C4-2B (cell line): ENCODE measurements around the gene USP53.
"Not testable (repeated sequence)": the region's sequence is repeated elsewhere in the genome, so short reads cannot be mapped to it uniquely, and the experiment has no call there.

Experiments used
- H3K27ac ChIP-seq: fragments of 450-650 bp; 2 replicates; pipeline ENCODE4 v1.5.1; 2017
- ZFX ChIP-seq: fragments of 450-650 bp; IDR thresholded peaks from 2 replicates; pipeline ENCODE4 v1.6.1; 2017
- TF ChIP-seq, protein P1 (sequence below): fragments of 450-650 bp; conservative IDR thresholded peaks from 2 replicates; pipeline ENCODE4 v1.5.1; 2017; ENCODE audit warnings: mild to moderate bottlenecking

USP53 gene

DNA sequence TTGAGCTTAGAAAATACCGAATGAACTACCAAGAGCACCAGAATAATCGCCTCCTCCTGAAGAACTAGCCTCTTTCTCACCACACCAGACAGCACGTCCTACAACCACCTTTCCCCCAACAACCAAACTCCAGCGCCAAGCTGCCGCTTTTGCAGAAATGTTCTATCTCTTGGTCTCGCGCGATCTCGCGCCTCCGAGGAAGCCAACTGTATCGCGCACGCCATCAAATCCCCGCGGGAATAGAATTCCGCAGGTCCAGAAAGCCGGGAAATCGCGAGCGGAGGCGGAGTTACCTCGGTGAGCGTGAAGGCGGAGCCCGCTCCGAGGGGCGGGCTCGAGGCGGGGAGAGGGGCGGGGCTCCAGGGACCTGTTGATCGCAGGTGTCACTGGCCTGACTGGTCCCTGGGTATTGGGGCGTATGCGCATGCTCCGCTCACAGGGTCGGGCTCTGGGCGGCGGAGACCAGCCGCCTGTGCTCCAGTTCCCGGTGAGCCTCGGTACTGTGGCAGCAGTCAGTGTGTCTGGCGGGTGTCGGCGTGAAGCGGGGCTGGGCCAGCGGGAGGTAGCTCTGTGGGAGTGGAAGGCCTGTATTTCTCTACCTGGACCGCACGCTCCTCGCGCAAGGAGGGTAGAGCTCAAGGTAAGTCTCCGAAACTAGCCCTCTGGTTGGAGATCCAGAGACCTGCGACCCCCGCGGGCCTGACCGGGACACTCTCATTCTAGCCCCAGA lies at the start of gene USP53:
Gene USP53 (plus strand): TSS at position 480 of the 730 bp plus-strand sequence. CDS start 27,047 bp downstream, outside the sequence.
- TF ChIP-seq, protein P1, sequence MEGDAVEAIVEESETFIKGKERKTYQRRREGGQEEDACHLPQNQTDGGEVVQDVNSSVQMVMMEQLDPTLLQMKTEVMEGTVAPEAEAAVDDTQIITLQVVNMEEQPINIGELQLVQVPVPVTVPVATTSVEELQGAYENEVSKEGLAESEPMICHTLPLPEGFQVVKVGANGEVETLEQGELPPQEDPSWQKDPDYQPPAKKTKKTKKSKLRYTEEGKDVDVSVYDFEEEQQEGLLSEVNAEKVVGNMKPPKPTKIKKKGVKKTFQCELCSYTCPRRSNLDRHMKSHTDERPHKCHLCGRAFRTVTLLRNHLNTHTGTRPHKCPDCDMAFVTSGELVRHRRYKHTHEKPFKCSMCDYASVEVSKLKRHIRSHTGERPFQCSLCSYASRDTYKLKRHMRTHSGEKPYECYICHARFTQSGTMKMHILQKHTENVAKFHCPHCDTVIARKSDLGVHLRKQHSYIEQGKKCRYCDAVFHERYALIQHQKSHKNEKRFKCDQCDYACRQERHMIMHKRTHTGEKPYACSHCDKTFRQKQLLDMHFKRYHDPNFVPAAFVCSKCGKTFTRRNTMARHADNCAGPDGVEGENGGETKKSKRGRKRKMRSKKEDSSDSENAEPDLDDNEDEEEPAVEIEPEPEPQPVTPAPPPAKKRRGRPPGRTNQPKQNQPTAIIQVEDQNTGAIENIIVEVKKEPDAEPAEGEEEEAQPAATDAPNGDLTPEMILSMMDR = no peak
- no peak for TF ChIP-seq ZFX

GRCh38 chr4:119165767-119166166 lies 46.7 kb upstream of the USP53 start:
- TF ChIP-seq ZFX = no peak
- TF ChIP-seq, protein P1 = no peak
- H3K27ac ChIP-seq = no peak overlapping the region

More for the DNA sequence above, at the start of gene USP53:
- H3K27ac ChIP-seq = peak within 1 kb of the TSS; percentile 82

GRCh38 chr4:119170195-119170594 lies 42.3 kb upstream of the USP53 start:
- no peak overlapping the region for H3K27ac ChIP-seq
- TF ChIP-seq, protein P1 = no peak

GRCh38 chr4:119172223-119172622 lies 40.3 kb upstream of the USP53 start:
- TF ChIP-seq, protein P1 = no peak
- no peak for TF ChIP-seq ZFX
- no peak overlapping the region for H3K27ac ChIP-seq

- H3K27ac ChIP-seq = not testable (repeated sequence)
These were observed 38.7 kb upstream of the USP53 start for GRCh38 chr4:119173729-119174361.

- no peak for TF ChIP-seq ZFX
- TF ChIP-seq, protein P1 = no peak
- no peak overlapping the region for H3K27ac ChIP-seq
These were observed 33.5 kb upstream of the USP53 start for GRCh38 chr4:119179011-119179410.

GRCh38 chr4:119184128-119184527 lies 28.4 kb upstream of the USP53 start:
- no peak overlapping the region for H3K27ac ChIP-seq
- TF ChIP-seq, protein P1 = no peak
- no peak for TF ChIP-seq ZFX
